ENCODE results near the gene TMEM82.

DNA sequence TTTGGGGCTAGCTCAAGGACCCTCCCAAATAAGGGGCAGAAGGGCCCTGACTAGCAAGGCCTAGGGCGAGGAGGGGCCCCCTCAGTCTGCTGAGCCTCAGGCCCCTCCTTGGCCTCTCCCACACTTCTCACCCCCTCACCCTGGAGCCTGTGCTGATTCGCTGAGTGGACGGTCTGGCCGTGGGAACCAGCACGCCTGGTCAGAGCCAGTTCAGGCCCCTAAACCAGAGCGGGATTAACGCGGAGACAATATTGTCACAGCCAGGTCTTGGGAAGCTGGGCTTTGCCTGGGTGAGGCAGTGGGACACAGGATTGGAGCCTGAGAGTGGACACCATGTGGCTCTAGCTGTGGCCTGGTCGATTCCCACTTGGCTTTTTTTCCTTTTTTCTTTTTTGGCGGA is 11.5 kb downstream of the TMEM82 start:
- TF ChIP-seq, protein P1, sequence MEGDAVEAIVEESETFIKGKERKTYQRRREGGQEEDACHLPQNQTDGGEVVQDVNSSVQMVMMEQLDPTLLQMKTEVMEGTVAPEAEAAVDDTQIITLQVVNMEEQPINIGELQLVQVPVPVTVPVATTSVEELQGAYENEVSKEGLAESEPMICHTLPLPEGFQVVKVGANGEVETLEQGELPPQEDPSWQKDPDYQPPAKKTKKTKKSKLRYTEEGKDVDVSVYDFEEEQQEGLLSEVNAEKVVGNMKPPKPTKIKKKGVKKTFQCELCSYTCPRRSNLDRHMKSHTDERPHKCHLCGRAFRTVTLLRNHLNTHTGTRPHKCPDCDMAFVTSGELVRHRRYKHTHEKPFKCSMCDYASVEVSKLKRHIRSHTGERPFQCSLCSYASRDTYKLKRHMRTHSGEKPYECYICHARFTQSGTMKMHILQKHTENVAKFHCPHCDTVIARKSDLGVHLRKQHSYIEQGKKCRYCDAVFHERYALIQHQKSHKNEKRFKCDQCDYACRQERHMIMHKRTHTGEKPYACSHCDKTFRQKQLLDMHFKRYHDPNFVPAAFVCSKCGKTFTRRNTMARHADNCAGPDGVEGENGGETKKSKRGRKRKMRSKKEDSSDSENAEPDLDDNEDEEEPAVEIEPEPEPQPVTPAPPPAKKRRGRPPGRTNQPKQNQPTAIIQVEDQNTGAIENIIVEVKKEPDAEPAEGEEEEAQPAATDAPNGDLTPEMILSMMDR (IDR thresholded peaks at IDR 0.05) = no peak
- no peak for TF ChIP-seq POLR2A (IDR thresholded peaks at IDR 0.05)

Data from Peyer's patch (tissue), 4 donors.